Right lobe of liver (tissue), 4 donors: ENCODE results near the gene HIGD2A.

Experiments used
- CTCF ChIP-seq, 4 donors: fragments of 200-600 bp in 3 of 4; fragments of 450-650 bp in 1 of 4; IDR thresholded peaks; one replicate each; pipeline versions ENCODE4 v1.5.1 to v1.8.0; 2016 to 2022; ENCODE audit warnings: antibody characterized with exemption in 4 of 4, mild to moderate bottlenecking in 2 of 4
- POLR2A ChIP-seq: fragments of 450-650 bp; IDR thresholded peaks from one replicate; pipeline ENCODE4 v1.6.1; 2017; ENCODE audit warnings: antibody characterized with exemption, mild to moderate bottlenecking
- donor health status: DM: no; HTN: no; CAD: no.
- donor health status: DM: no; HTN: no; CAD: no.
- donor health status: DM: no; HTN: yes; CAD: no.

- TF ChIP-seq POLR2A (no peak), CTCF (IDR thresholded peaks at IDR 0.05) (no peak)
These were observed 19.8 kb upstream of the HIGD2A start for GRCh38 chr5:176368726-176369125.
